Sigmoid colon (tissue), 4 donors: ENCODE data around the gene ISL2.

Experiments
- EP300 ChIP-seq, 4 donors: sonication (generic); formaldehyde crosslinking; IDR thresholded peaks; one replicate each; pipeline ENCODE4 v1.6.1; 2017; ENCODE audit warnings: antibody characterized with exemption in 4 of 4
- POLR2A ChIP-seq, 2 donors: fragments of 450-650 bp; IDR thresholded peaks; one replicate each; pipeline ENCODE4 v1.6.1; 2016; ENCODE audit warnings: antibody characterized with exemption in 2 of 2, mild to moderate bottlenecking in 2 of 2, moderate library complexity in 2 of 2
- TF ChIP-seq, protein P1 (sequence below), 4 experiments: fragments of 450-650 bp in 3 of 4; fragments of 200-600 bp in 1 of 4; IDR thresholded peaks; one replicate each; pipeline ENCODE4 v1.5.1; 2016 to 2019; ENCODE audit warnings: antibody characterized with exemption in 4 of 4, mild to moderate bottlenecking in 3 of 4, moderate library complexity in 2 of 4

- no peak for TF ChIP-seq EP300 (IDR thresholded peaks at IDR 0.05)
- TF ChIP-seq, protein P1, sequence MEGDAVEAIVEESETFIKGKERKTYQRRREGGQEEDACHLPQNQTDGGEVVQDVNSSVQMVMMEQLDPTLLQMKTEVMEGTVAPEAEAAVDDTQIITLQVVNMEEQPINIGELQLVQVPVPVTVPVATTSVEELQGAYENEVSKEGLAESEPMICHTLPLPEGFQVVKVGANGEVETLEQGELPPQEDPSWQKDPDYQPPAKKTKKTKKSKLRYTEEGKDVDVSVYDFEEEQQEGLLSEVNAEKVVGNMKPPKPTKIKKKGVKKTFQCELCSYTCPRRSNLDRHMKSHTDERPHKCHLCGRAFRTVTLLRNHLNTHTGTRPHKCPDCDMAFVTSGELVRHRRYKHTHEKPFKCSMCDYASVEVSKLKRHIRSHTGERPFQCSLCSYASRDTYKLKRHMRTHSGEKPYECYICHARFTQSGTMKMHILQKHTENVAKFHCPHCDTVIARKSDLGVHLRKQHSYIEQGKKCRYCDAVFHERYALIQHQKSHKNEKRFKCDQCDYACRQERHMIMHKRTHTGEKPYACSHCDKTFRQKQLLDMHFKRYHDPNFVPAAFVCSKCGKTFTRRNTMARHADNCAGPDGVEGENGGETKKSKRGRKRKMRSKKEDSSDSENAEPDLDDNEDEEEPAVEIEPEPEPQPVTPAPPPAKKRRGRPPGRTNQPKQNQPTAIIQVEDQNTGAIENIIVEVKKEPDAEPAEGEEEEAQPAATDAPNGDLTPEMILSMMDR (IDR thresholded peaks at IDR 0.05), result no peak
- TF ChIP-seq POLR2A (IDR thresholded peaks at IDR 0.05), result no peak
These were observed 1.3 kb downstream of the ISL2 start for GRCh38 chr15:76337696-76338485.
